ENCODE data around the gene PATJ.

PATJ gene

DNA sequence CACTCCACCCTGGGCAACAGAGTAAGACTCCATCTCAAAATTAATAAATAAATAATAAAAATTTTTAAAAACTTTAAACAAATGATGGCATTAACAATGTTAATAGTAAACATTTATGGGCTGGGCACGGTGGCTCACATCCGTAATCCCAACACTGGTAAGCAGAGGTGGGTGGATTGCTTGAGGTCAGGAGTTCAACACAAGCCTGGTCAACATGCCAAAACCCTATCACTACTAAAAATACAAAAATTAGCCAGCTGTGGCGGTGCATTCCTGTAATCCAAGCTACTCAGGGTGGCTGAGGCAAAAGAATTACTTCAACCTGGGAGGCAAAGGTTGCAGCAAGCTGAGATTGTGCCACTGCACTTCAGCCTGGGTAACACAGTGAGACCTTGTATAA, 443.4 kb downstream of the PATJ start:
- no peaks in the 10 kb centered on the region for H3K27me3 ChIP-seq (ENCODE audit: control insufficient read depth in 1 of 2, insufficient read depth in 2 of 2, low read length in 2 of 2)
- H3K36me3 ChIP-seq (ENCODE audit: insufficient read depth, low read length): no peaks in the 10 kb centered on the region
- no peaks in the 10 kb centered on the region for H3K4me1 ChIP-seq (ENCODE audit: insufficient read depth, low read length)
- no peak overlapping the region for H3K4me3 ChIP-seq (ENCODE audit: low read depth in 1 of 2, low read length in 2 of 2)
- H3K27ac ChIP-seq (ENCODE audit: low read depth, low read length): no peak overlapping the region
- no peaks in the 10 kb centered on the region for H3K9me3 ChIP-seq (ENCODE audit: low read length)
- H3K9ac ChIP-seq (ENCODE audit: low read length): no peak overlapping the region

DNA sequence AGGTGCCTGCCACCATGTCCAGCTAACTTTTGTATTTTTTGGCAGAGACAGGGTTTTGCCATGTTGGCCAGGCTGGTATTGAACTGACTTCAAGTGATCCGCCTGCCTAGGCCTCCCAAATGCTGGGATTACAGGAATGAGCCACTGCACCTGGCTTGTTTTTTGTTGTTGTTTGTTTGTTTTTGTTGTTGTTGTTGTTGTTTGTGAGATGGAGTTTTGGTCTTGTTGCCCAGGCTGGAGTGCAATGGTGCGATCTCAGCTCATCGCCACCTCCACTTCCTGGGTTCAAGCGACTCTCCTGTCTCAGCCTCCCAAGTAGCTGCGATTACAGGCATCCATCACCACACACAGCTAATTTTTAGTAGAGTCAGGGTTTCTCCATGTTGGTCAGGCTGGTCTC, 445.3 kb downstream of the PATJ start:
- Histone ChIP-seq H3K9me3 (ENCODE audit: low read length) (no peaks in the 10 kb centered on the region), H3K36me3 (ENCODE audit: insufficient read depth, low read length) (no peaks in the 10 kb centered on the region), H3K27ac (ENCODE audit: low read depth, low read length) (no peak overlapping the region), H3K27me3 (ENCODE audit: control insufficient read depth in 1 of 2, insufficient read depth in 2 of 2, low read length in 2 of 2) (no peaks in the 10 kb centered on the region), H3K4me3 (ENCODE audit: low read depth in 1 of 2, low read length in 2 of 2) (no peak overlapping the region), H3K9ac (ENCODE audit: low read length) (no peak overlapping the region), H3K4me1 (ENCODE audit: insufficient read depth, low read length) (no peaks in the 10 kb centered on the region)

- Histone ChIP-seq H3K9me3 (ENCODE audit: low read length) (no peaks in the 10 kb centered on the region), H3K36me3 (ENCODE audit: insufficient read depth, low read length) (no peaks in the 10 kb centered on the region), H3K27ac (ENCODE audit: low read depth, low read length) (no peak overlapping the region), H3K9ac (ENCODE audit: low read length) (no peak overlapping the region), H3K27me3 (ENCODE audit: control insufficient read depth in 1 of 2, insufficient read depth in 2 of 2, low read length in 2 of 2) (no peaks in the 10 kb centered on the region), H3K4me3 (ENCODE audit: low read depth in 1 of 2, low read length in 2 of 2) (no peak overlapping the region), H3K4me1 (ENCODE audit: insufficient read depth, low read length) (no peaks in the 10 kb centered on the region)
Observed at GRCh38 chr1:62188111-62188510, 445.8 kb downstream of the PATJ start.

DNA sequence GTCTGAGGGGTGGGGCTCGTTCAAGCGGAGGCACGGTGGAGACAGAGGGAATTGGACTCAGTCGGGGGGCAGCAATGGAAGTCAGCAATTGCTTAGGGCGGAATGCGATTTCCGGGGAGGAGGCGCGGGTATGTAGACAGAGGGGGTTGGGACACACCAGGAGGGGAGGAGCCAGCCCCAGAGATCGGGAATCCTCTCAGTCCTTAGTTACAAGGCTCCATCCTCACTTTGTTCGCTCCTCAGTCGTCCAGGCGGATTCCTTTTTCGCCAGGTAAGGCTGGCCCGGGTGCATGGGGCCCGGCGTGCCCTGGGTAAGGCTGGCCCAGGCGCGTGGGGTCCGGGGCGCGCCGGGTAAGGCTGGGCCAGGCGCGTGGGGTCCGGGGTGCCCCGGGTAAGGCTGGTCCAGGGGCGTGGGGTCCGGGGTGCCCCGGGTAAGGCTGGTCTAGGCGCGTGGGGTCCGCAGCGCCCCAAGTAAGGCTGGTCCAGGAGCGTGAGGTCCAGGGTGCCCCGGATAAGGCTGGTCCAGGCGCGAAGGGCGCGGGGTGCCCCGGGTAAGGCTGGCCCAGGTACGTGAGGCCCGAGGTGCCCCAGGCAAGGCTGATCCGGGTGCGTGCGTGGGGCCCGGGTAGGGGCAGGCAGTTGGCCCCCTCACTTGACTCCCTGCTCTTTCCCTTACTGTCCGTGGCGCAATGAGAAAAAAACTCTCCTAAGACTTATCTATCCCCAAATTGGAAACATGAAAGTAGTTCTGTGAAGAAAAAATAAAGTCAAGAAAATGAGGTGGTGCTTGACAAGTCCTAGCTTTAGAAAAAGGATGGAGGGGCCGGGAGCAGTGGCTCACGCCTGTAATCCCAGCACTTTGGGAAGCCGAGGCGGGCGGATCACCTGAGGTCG, 452.6 kb downstream of the PATJ start, which contains the start of gene L1TD1:
Gene L1TD1, plus strand, starts transcription at position 199 of the 894 bp plus-strand sequence. CDS start 11,780 bp downstream, outside the sequence.
- Histone ChIP-seq H3K9ac (ENCODE audit: low read length) (no peak within 1 kb of the TSS), H3K36me3 (ENCODE audit: insufficient read depth, low read length) (no peaks in the 10 kb centered on the region), H3K27me3 (ENCODE audit: control insufficient read depth in 1 of 2, insufficient read depth in 2 of 2, low read length in 2 of 2) (peaks cover 0 to 22% of the 10 kb centered on the region in 2 donors), H3K9me3 (ENCODE audit: low read length) (no peaks in the 10 kb centered on the region), H3K4me3 (ENCODE audit: low read depth in 1 of 2, low read length in 2 of 2) (no peak within 1 kb of the TSS), H3K4me1 (ENCODE audit: insufficient read depth, low read length) (no peaks in the 10 kb centered on the region), H3K27ac (ENCODE audit: low read depth, low read length) (no peak within 1 kb of the TSS)

DNA sequence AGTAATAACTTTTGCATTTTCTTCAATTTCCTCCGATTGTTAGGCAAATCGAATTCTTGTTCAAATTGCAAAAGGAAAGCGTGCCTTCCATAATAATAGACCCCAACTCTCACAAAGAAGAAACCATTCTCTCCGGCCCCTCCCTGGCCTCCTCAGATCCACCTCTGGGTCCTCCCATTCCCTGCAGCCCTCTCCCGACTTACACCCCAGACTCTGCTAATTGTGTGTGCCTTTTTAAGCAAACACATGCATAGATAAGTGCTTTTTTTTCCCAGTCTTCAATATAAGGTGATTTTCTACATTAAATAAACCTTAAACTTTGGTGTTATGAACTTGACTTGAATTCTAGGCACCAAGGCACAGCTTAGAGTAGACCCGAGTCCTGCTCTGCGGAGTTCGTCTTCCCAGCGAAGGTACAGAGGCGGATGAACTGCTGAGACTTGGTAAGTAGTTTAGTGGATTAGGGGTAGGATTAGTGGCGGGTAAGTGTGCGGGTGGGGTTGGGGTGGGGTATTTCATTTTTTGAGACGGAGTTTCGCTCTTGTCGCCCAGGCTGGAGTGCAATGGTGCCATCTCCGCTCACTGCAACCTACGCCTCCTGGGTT, 453.9 kb downstream of the PATJ start:
- Histone ChIP-seq H3K9me3 (ENCODE audit: low read length) (no peaks in the 10 kb centered on the region), H3K4me3 (ENCODE audit: low read depth in 1 of 2, low read length in 2 of 2) (no peak overlapping the region), H3K4me1 (ENCODE audit: insufficient read depth, low read length) (no peaks in the 10 kb centered on the region), H3K36me3 (ENCODE audit: insufficient read depth, low read length) (no peaks in the 10 kb centered on the region), H3K27ac (ENCODE audit: low read depth, low read length) (no peak overlapping the region), H3K9ac (ENCODE audit: low read length) (no peak overlapping the region), H3K27me3 (ENCODE audit: control insufficient read depth in 1 of 2, insufficient read depth in 2 of 2, low read length in 2 of 2) (peaks cover 0 to 22% of the 10 kb centered on the region in 2 donors)

DNA sequence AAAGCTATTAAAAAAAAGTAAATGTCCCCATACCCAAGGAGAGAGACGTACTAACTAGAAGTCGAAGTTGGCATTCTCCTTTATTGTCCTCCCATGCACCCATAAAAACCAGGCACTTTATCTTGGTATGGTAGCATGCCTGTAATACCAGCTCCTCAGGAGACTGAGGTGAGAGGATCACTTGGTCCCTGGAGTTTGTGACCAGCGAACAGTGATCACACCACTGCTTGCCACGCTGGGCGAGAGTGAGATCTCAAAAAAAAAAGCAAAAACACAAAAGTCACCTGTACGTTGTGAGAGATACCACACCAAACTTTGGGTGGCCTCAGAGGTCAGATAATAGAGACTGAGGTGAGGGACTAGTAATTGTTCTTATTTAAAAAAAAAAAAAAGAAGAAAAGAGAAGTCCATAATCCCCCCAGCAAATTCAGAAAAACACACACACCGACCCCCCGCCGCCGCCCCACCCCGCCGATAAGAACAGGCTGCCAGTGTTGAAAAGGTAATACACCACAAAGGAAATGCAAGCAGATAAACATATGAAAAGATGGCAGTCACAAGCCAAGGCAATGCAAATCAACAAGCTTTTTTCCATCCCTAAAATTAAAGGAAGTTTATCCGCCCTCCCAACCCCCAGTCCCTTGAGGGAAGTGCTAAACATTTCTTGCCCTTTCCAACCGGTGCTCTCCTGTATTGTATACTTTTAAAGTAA, 455.9 kb downstream of the PATJ start:
- Histone ChIP-seq H3K27me3 (ENCODE audit: control insufficient read depth in 1 of 2, insufficient read depth in 2 of 2, low read length in 2 of 2) (peaks cover 0 to 22% of the 10 kb centered on the region in 2 donors), H3K9ac (ENCODE audit: low read length) (no peak overlapping the region), H3K36me3 (ENCODE audit: insufficient read depth, low read length) (no peaks in the 10 kb centered on the region), H3K4me3 (ENCODE audit: low read depth in 1 of 2, low read length in 2 of 2) (no peak overlapping the region), H3K4me1 (ENCODE audit: insufficient read depth, low read length) (no peaks in the 10 kb centered on the region), H3K9me3 (ENCODE audit: low read length) (no peaks in the 10 kb centered on the region), H3K27ac (ENCODE audit: low read depth, low read length) (no peak overlapping the region)

DNA sequence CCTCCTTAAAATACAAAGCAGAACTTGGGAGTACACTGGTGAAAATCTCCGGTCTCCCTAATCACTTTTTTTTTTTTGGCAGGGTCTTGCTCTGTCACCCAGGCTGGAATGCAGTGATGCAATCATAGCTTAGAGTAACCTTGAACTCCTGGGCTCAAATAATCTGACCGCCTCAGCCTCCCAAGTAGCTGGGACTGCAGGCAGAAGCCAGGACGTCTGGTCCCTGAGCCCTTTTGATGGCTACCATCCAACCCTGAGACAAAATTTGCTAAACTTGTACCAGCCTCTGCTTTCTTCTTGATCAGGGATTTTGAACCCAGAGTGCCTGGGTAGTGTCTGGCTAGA, 456.5 kb downstream of the PATJ start:
- Histone ChIP-seq H3K27ac (ENCODE audit: low read depth, low read length) (no peak overlapping the region), H3K9ac (ENCODE audit: low read length) (no peak overlapping the region), H3K36me3 (ENCODE audit: insufficient read depth, low read length) (no peaks in the 10 kb centered on the region), H3K4me1 (ENCODE audit: insufficient read depth, low read length) (no peaks in the 10 kb centered on the region), H3K4me3 (ENCODE audit: low read depth in 1 of 2, low read length in 2 of 2) (no peak overlapping the region), H3K9me3 (ENCODE audit: low read length) (no peaks in the 10 kb centered on the region), H3K27me3 (ENCODE audit: control insufficient read depth in 1 of 2, insufficient read depth in 2 of 2, low read length in 2 of 2) (peaks cover 0 to 22% of the 10 kb centered on the region in 2 donors)

DNA sequence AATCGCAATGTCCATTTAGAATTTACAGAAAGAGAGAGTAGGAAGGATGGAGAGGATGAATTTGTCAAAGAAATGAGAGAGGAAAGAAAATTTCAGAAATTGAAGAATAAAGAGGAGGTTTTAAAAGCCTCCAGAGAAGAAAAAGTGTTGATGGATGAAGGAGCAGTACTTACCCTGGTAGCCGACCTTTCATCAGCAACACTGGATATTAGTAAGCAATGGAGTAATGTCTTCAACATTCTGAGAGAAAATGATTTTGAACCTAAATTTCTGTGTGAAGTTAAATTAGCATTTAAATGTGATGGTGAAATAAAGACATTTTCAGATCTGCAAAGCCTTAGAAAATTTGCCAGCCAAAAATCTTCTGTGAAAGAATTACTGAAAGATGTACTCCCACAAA, 464.9 kb downstream of the PATJ start:
- H3K4me3 ChIP-seq (ENCODE audit: low read depth in 1 of 2, low read length in 2 of 2): no peak overlapping the region
- H3K4me1 ChIP-seq (ENCODE audit: insufficient read depth, low read length): no peaks in the 10 kb centered on the region

DNA sequence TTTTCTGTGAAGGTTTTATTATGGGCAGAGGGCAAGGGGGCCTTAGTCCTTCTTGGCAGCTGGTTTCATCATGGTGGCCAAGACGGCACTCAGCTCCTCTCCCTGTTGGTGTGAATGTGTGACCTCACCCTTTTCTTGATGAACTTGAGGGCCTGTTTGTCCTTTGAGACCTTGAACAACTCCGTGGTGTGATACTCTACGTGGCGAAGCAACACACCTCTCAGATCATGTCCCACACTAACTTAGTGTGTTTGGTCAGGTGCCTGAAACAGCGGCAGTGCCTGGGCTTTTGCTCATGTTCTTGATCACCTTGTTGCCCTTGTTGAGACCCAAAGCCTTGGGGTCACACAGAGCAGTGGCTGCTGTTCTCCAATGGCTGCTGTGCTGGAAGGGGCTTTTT, 465.8 kb downstream of the PATJ start:
- Histone ChIP-seq H3K9ac (ENCODE audit: low read length) (no peak overlapping the region), H3K4me1 (ENCODE audit: insufficient read depth, low read length) (no peaks in the 10 kb centered on the region), H3K27me3 (ENCODE audit: control insufficient read depth in 1 of 2, insufficient read depth in 2 of 2, low read length in 2 of 2) (no peaks in the 10 kb centered on the region), H3K4me3 (ENCODE audit: low read depth in 1 of 2, low read length in 2 of 2) (no peak overlapping the region), H3K36me3 (ENCODE audit: insufficient read depth, low read length) (no peaks in the 10 kb centered on the region), H3K9me3 (ENCODE audit: low read length) (no peaks in the 10 kb centered on the region), H3K27ac (ENCODE audit: low read depth, low read length) (no peak overlapping the region)

More for the DNA sequence above, 464.9 kb downstream of the PATJ start:
- no peaks in the 10 kb centered on the region for H3K27me3 ChIP-seq (ENCODE audit: control insufficient read depth in 1 of 2, insufficient read depth in 2 of 2, low read length in 2 of 2)
- no peak overlapping the region for H3K9ac ChIP-seq (ENCODE audit: low read length)
- H3K27ac ChIP-seq (ENCODE audit: low read depth, low read length): no peak overlapping the region
- H3K36me3 ChIP-seq (ENCODE audit: insufficient read depth, low read length): no peaks in the 10 kb centered on the region
- no peaks in the 10 kb centered on the region for H3K9me3 ChIP-seq (ENCODE audit: low read length)

- Histone ChIP-seq H3K36me3 (ENCODE audit: insufficient read depth, low read length) (no peaks in the 10 kb centered on the region), H3K4me3 (ENCODE audit: low read depth in 1 of 2, low read length in 2 of 2) (no peak overlapping the region), H3K9ac (ENCODE audit: low read length) (no peak overlapping the region), H3K9me3 (ENCODE audit: low read length) (no peaks in the 10 kb centered on the region), H3K27me3 (ENCODE audit: control insufficient read depth in 1 of 2, insufficient read depth in 2 of 2, low read length in 2 of 2) (no peaks in the 10 kb centered on the region), H3K27ac (ENCODE audit: low read depth, low read length) (no peak overlapping the region), H3K4me1 (ENCODE audit: insufficient read depth, low read length) (no peaks in the 10 kb centered on the region)
Observed at GRCh38 chr1:62208970-62209369, 466.7 kb downstream of the PATJ start.

DNA sequence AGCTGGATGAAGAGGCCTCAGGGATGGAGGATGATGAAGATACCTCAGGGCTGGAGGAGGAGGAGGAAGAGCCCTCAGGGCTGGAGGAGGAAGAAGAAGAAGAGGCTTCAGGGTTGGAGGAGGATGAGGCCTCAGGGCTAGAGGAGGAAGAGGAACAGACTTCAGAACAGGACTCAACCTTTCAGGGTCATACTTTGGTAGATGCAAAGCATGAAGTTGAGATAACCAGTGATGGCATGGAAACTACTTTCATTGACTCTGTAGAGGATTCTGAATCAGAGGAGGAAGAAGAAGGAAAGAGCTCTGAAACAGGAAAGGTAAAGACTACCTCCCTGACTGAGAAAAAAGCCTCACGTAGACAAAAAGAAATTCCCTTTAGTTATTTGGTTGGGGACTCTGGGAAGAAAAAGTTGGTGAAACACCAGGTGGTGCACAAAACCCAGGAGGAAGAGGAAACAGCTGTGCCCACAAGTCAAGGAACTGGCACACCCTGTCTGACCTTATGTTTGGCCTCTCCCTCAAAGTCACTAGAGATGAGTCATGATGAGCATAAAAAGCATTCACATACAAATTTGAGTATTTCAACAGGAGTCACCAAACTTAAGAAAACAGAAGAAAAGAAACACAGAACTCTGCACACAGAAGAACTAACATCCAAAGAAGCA, 467.8 kb downstream of the PATJ start:
- no peak overlapping the region for H3K4me3 ChIP-seq (ENCODE audit: low read depth in 1 of 2, low read length in 2 of 2)
- no peaks in the 10 kb centered on the region for H3K9me3 ChIP-seq (ENCODE audit: low read length)
- H3K9ac ChIP-seq (ENCODE audit: low read length): no peak overlapping the region
- no peaks in the 10 kb centered on the region for H3K4me1 ChIP-seq (ENCODE audit: insufficient read depth, low read length)
- no peak overlapping the region for H3K27ac ChIP-seq (ENCODE audit: low read depth, low read length)
- H3K36me3 ChIP-seq (ENCODE audit: insufficient read depth, low read length): no peaks in the 10 kb centered on the region
- no peaks in the 10 kb centered on the region for H3K27me3 ChIP-seq (ENCODE audit: control insufficient read depth in 1 of 2, insufficient read depth in 2 of 2, low read length in 2 of 2)

All from muscle layer of colon (tissue), 2 donors.